K562 (cell line): ENCODE measurements around the gene SLC39A5. TPM values are rescaled to one million over a fixed set of nuclear protein-coding genes. Genes with fewer than 3 reads are reported as not detected.
A peak's percentile ranks its signal among the peaks of the same experiment; 100 is the strongest.

ENCODE experiments used
- CC2D1A ChIP-seq: fragments of 450-650 bp; IDR thresholded peaks from 2 replicates; pipeline ENCODE4 v1.6.1; 2017; ENCODE audit warnings: mild to moderate bottlenecking
- DPF2 ChIP-seq: fragments of 450-650 bp; IDR thresholded peaks from 2 replicates; pipeline ENCODE4 v1.6.1; 2016
- ETV1 ChIP-seq: fragments of 450-650 bp; conservative IDR thresholded peaks from 2 replicates; pipeline ENCODE4 v1.6.1; 2016; ENCODE audit warnings: missing genetic modification characterization, control low read depth, low read depth, missing compliant biosample characterization
- ETV5 ChIP-seq: sonication (generic); formaldehyde crosslinking; IDR thresholded peaks from 2 replicates; pipeline ENCODE4 v1.4.0; 2020; ENCODE audit warnings: low read depth, mild to moderate bottlenecking, missing genetic modification reagents
- HDGF ChIP-seq: fragments of 450-650 bp; IDR thresholded peaks from 2 replicates; pipeline ENCODE4 v1.6.1; 2016
- PATZ1 ChIP-seq: fragments of 250-450 bp; sonication (Bioruptor Pico); IDR thresholded peaks from 2 replicates; pipeline ENCODE4 v1.5.0; 2020; ENCODE audit warnings: mild to moderate bottlenecking, borderline replicate concordance
- SIN3B ChIP-seq: fragments of 450-650 bp; IDR thresholded peaks from 2 replicates; pipeline ENCODE4 v1.6.1; 2017; ENCODE audit warnings: low read depth, mild to moderate bottlenecking, moderate library complexity
- SOX6 ChIP-seq: fragments of 450-650 bp; IDR thresholded peaks from 2 replicates; pipeline ENCODE4 v1.6.1; 2014; ENCODE audit warnings: mild to moderate bottlenecking
- TEAD1 ChIP-seq, 2 experiments: fragments of 450-650 bp in 1 of 2; sonication (generic) in 1 of 2; formaldehyde crosslinking; IDR thresholded peaks; 2 replicates each; pipeline versions ENCODE4 v1.4.0 to v1.8.0; 2020 to 2022; ENCODE audit warnings: mild to moderate bottlenecking in 2 of 2, missing genetic modification reagents in 1 of 2
- TFAP4 ChIP-seq: sonication (generic); formaldehyde crosslinking; IDR thresholded peaks from 2 replicates; pipeline ENCODE4 v1.8.0; 2022; ENCODE audit warnings: missing genetic modification reagents, mild to moderate bottlenecking, moderate library complexity, borderline replicate concordance
- ZNF175 ChIP-seq: fragments of 200-800 bp; sonication (Bioruptor generic); IDR thresholded peaks from 2 replicates; pipeline ENCODE4 v1.6.1; 2016; ENCODE audit warnings: low read depth, mild to moderate bottlenecking, missing genetic modification characterization, missing compliant biosample characterization
- ZNF232 ChIP-seq: sonication (generic); formaldehyde crosslinking; IDR thresholded peaks from 2 replicates; pipeline ENCODE4 v1.8.0; 2022; ENCODE audit warnings: mild to moderate bottlenecking, missing genetic modification reagents
- ZNF311 ChIP-seq: fragments of 250-450 bp; sonication (Bioruptor Pico); IDR thresholded peaks from 2 replicates; pipeline ENCODE4 v1.4.0; 2020; ENCODE audit warnings: mild to moderate bottlenecking, moderate library complexity
- polyA plus RNA-seq, 8 experiments: library from polyadenylated mRNA; depleted of rRNA in 4 of 8; stranded (reverse) in 5 of 8; unstranded in 3 of 8; fragments of >200 nt; fragmentation: Nextera tagmentation in 2 of 8; fragmentation: Illumina TruSeq in 1 of 8; extraction: Ambion mirVana in 2 of 8; extraction: Trizol in 1 of 8; gene quantifications; 2 replicates each; pipeline versions ENCODE4 v1.2.1 to v1.2.3, GENCODE V29; 2011 to 2014; ENCODE audit warnings: inconsistent platforms in 1 of 8, missing spikeins in 1 of 8
- total RNA-seq, 7 experiments: library from RNA; depleted of rRNA in 6 of 7; stranded (reverse); fragments of >200 nt in 6 of 7; fragmentation: Illumina TruSeq in 2 of 7; extraction: Trizol in 2 of 7; gene quantifications; 2 replicates each; pipeline versions ENCODE4 v1.2.1 to v1.2.3, GENCODE V29; 2011 to 2021; ENCODE audit warnings: low replicate concordance in 1 of 7
- TF ChIP-seq, protein P1 (sequence below): fragments of 450-650 bp; IDR thresholded peaks from 2 replicates; pipeline ENCODE4 v1.6.1; 2016; ENCODE audit warnings: antibody characterized with exemption
- TF ChIP-seq, protein P2 (sequence below): sonication (generic); formaldehyde crosslinking; IDR thresholded peaks from 2 replicates; pipeline ENCODE4 v1.8.0; 2023; ENCODE audit warnings: mild to moderate bottlenecking, missing genetic modification reagents
- TF ChIP-seq, protein P3 (sequence below): fragments of 450-650 bp; formaldehyde crosslinking; IDR thresholded peaks from 2 replicates; pipeline ENCODE4 v1.4.0; 2022; ENCODE audit warnings: mild to moderate bottlenecking, moderate library complexity

The SLC39A5 gene
- total and polyA plus RNA-seq, 9 of the 15 experiments (the other 6 are each of a cell fraction or from before 2014, with no cell fraction given) = 0.08 to 0.10 TPM; not detected in 7

GRCh38 chr12:56221757-56222530 is 7.9 kb upstream of the SLC39A5 start, which contains the start of gene RNF41 (continued):
- TF ChIP-seq SIN3B (no peak), TFAP4 (peak; percentile 70), PATZ1 (CRISPR knock-in tag) (no peak), ZNF311 (CRISPR knock-in tag) (no peak), ZNF232 (CRISPR knock-in tag) (0 out of 2 replicates have a peak, but pooled peaks have one; percentile 57), ETV5 (peak; percentile 50; the same call in 1 of the 2 replicates), HDGF (no peak), SOX6 (peak; percentile 40; the same call in 1 of the 2 replicates), ETV1 (peak; percentile 64), CC2D1A (0 out of 2 replicates have a peak, but pooled peaks have one; percentile 23), TEAD1 (CRISPR knock-in tag; IDR thresholded peaks at IDR 0.05) (peak in 1 of 2 experiments; percentile 42; a peak in 1 of 4 replicates), DPF2 (0 out of 2 replicates have a peak, but pooled peaks have one; percentile 9), ZNF175 (0 out of 2 replicates have a peak, but pooled peaks have one; percentile 44)
- TF ChIP-seq, protein P1, sequence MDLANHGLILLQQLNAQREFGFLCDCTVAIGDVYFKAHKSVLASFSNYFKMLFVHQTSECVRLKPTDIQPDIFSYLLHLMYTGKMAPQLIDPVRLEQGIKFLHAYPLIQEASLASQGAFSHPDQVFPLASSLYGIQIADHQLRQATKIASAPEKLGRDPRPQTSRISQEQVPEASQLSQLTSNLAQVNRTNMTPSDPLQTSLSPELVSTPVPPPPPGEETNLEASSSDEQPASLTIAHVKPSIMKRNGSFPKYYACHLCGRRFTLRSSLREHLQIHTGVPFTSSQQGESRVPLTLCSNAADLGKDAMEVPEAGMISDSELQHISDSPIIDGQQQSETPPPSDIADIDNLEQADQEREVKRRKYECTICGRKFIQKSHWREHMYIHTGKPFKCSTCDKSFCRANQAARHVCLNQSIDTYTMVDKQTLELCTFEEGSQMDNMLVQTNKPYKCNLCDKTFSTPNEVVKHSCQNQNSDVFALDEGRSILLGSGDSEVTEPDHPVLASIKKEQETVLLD = peak; percentile 87; the same call in 1 of the 2 replicates
- TF ChIP-seq, protein P2, sequence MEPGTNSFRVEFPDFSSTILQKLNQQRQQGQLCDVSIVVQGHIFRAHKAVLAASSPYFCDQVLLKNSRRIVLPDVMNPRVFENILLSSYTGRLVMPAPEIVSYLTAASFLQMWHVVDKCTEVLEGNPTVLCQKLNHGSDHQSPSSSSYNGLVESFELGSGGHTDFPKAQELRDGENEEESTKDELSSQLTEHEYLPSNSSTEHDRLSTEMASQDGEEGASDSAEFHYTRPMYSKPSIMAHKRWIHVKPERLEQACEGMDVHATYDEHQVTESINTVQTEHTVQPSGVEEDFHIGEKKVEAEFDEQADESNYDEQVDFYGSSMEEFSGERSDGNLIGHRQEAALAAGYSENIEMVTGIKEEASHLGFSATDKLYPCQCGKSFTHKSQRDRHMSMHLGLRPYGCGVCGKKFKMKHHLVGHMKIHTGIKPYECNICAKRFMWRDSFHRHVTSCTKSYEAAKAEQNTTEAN (CRISPR knock-in tag) = 0 out of 2 replicates have a peak, but pooled peaks have one; percentile 42
- TF ChIP-seq, protein P3, sequence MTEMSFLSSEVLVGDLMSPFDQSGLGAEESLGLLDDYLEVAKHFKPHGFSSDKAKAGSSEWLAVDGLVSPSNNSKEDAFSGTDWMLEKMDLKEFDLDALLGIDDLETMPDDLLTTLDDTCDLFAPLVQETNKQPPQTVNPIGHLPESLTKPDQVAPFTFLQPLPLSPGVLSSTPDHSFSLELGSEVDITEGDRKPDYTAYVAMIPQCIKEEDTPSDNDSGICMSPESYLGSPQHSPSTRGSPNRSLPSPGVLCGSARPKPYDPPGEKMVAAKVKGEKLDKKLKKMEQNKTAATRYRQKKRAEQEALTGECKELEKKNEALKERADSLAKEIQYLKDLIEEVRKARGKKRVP = no peak
